Neutrophil (primary cell): Measurements from ENCODE around the gene CCR5.
A peak's percentile ranks its signal among the peaks of the same experiment; 100 is the strongest.

Experiments
- H3K27ac ChIP-seq: fragments of 200-600 bp; sonication (generic); 2 replicates; pipeline ENCODE4 v1.5.1; 2016; ENCODE audit warnings: mild to moderate bottlenecking, moderate library complexity
- H3K27me3 ChIP-seq: fragments of 200-600 bp; sonication (generic); 2 replicates; pipeline ENCODE4 v1.6.0; 2016; ENCODE audit warnings: mild to moderate bottlenecking
- H3K36me3 ChIP-seq: fragments of 200-600 bp; sonication (generic); 2 replicates; pipeline ENCODE4 v1.5.1; 2017
- H3K4me1 ChIP-seq, 2 experiments: fragments of 200-600 bp in 1 of 2; sonication (generic) in 1 of 2; 1 replicate in 1 of 2; 2 replicates in 1 of 2; pipeline versions ENCODE4 v1.5.1 to v1.6.1; 2013 to 2016; ENCODE audit warnings: low read depth in 1 of 2, low read length in 1 of 2, mild to moderate bottlenecking in 1 of 2, moderate library complexity in 1 of 2; ENCODE audit not compliant: control insufficient read depth in 1 of 2, insufficient read depth in 1 of 2
- H3K4me3 ChIP-seq, 2 experiments: fragments of 200-600 bp in 1 of 2; sonication (generic) in 1 of 2; 1 replicate in 1 of 2; 2 replicates in 1 of 2; pipeline ENCODE4 v1.5.1; 2013 to 2016; ENCODE audit warnings: low read depth in 1 of 2, low read length in 1 of 2, mild to moderate bottlenecking in 1 of 2, moderate library complexity in 1 of 2
- H3K9me3 ChIP-seq: fragments of 200-600 bp; sonication (generic); 2 replicates; pipeline ENCODE4 v1.5.1; 2016
- CTCF ChIP-seq: fragments of 200-600 bp; sonication (generic); IDR thresholded peaks from 2 replicates; pipeline ENCODE4 v1.5.1; 2016; ENCODE audit warnings: antibody characterized with exemption

CCR5 gene

DNA sequence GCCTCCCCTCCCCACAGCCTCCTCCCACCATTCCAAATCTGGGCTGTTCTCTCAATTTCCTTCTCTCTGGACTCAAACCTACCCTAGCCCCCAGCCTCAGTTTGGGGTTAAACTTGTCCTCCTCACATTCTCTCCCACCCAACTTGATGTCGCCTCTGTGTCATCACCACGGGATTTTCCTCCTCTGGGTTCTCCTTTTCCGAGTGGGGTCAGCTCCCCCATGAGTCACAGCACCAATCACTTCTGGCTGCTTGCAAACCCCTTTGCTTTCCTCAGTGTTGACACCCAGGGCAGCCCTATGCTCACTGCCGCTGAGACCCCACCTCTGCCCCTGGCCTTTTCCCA lies 35.7 kb downstream of the CCR5 start:
- Histone ChIP-seq H3K27ac (peak overlapping the region; percentile 83), H3K36me3 (no peaks in the 10 kb centered on the region), H3K4me1 (peaks cover 33 to 34% of the 10 kb centered on the region in 2 experiments), H3K27me3 (no peaks in the 10 kb centered on the region), H3K4me3 (no peak overlapping the region), H3K9me3 (no peaks in the 10 kb centered on the region)
- TF ChIP-seq CTCF: no peak

DNA sequence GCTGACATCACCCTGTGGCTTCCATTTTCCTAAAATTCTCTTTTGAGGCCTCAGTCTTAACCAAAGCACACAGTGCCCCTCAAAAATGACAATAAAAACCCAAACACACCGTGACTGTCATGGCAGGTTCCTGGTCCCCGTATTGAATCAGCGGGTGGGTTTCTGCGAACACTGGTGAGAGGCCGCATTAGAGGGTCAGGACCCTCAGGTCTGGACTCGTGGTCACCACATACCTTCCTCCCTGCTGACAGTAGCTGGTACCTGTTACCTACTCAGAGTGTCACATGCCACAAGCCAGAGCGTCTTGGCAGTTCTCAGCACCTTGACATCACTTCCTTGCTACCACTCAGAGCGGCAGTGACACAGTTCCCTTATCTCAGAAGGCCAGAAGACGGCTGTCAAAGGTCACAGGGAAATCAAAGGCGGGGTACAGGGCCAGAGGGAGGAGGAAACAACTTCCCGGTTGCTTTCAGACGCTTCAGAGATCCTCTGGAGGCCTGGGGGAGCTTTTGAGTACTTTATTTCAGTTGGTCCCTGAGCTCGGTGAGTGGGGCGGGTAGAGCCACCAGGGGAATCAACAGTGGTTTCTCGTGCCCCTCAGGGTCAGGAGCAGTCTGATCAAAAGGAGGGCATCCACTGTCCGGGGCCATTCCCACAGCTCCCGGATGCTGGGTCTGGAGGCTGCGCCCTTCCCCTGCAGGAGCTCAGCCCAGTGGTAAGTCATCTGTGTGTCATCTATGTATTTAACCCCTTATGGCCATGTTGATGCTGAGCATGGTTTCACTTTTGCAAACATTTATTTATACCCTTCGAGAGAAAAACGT lies 36.3 kb downstream of the CCR5 start, which contains the start of the genes CCR5AS and CCRL2:
CCR5AS (minus strand) TSS at position 279 of the 824 bp plus-strand sequence.
CCRL2 (plus strand) TSS at position 472 of the 824 bp plus-strand sequence. CDS start 821 bp downstream, outside the sequence.
- no peaks in the 10 kb centered on the region for H3K27me3 ChIP-seq
- H3K36me3 ChIP-seq: no peaks in the 10 kb centered on the region
- peak within 1 kb of the TSS; percentile 83 for H3K27ac ChIP-seq
- peak within 1 kb of the TSS; percentile 18 to 45 for H3K4me3 ChIP-seq
- H3K4me1 ChIP-seq: peaks cover 33 to 34% of the 10 kb centered on the region in 2 experiments
- no peak for TF ChIP-seq CTCF
- H3K9me3 ChIP-seq: no peaks in the 10 kb centered on the region

GRCh38 chr3:46407970-46408369 lies 37.2 kb downstream of the CCR5 start:
- peak overlapping the region; percentile 83 for H3K27ac ChIP-seq
- peaks cover 33 to 34% of the 10 kb centered on the region in 2 experiments for H3K4me1 ChIP-seq
- H3K9me3 ChIP-seq: no peaks in the 10 kb centered on the region
- TF ChIP-seq CTCF: no peak
- H3K27me3 ChIP-seq: no peaks in the 10 kb centered on the region
- H3K36me3 ChIP-seq: no peaks in the 10 kb centered on the region
- no peak overlapping the region for H3K4me3 ChIP-seq

GRCh38 chr3:46408853-46409252 lies 38.1 kb downstream of the CCR5 start:
- no peak overlapping the region for H3K4me3 ChIP-seq
- H3K27me3 ChIP-seq: no peaks in the 10 kb centered on the region
- H3K27ac ChIP-seq: no peak overlapping the region
- TF ChIP-seq CTCF: no peak
- H3K4me1 ChIP-seq: peaks cover 33 to 34% of the 10 kb centered on the region in 2 experiments
- no peaks in the 10 kb centered on the region for H3K9me3 ChIP-seq
- H3K36me3 ChIP-seq: no peaks in the 10 kb centered on the region

GRCh38 chr3:46409739-46410489 lies 39.2 kb downstream of the CCR5 start:
- no peak for TF ChIP-seq CTCF
- Histone ChIP-seq H3K27ac (no peak overlapping the region), H3K27me3 (no peaks in the 10 kb centered on the region), H3K4me3 (no peak overlapping the region), H3K4me1 (peaks cover 28 to 31% of the 10 kb centered on the region in 2 experiments), H3K36me3 (peaks cover 5% of the 10 kb centered on the region), H3K9me3 (no peaks in the 10 kb centered on the region)
